ENCODE results near the gene CFAP210. TPM values are rescaled to one million over a fixed set of nuclear protein-coding genes. Genes with fewer than 3 reads are reported as not detected.

The CFAP210 gene
- total and polyA plus RNA-seq, 9 of the 15 experiments (the other 6 are each of a cell fraction or from before 2014, with no cell fraction given), result 0.75 to 3.6 (median 1.3) TPM

GRCh38 chr2:169664978-169665930 is 29.0 kb downstream of the CFAP210 start:
- FAIRE-seq, result peak; percentile 87
- peak overlapping the region; percentile 78 for H2AFZ ChIP-seq (ENCODE audit: low read depth, low read length)
- WGBS (ENCODE audit: insufficient coverage, low coverage, missing lambda C conversion rate), result 6% methylated on average over 1 of the region's 1 CpG
- no peaks in the 10 kb centered on the region for H3K27me3 ChIP-seq (ENCODE audit: control insufficient read depth in 2 of 2, insufficient read depth in 2 of 2, low read length in 2 of 2)
- H3K4me2 ChIP-seq (ENCODE audit: insufficient read depth, low read length), result peak overlapping the region; percentile 63
- in situ Hi-C loops (cut with MboI) (no loop called here), intact Hi-C loops (cut with micrococcal nuclease) (loop anchor here (1.0 to 10.0 kb wide), 2 partner anchors 29 to 260 kb away; partner anchors contain the start of genes CFAP210 and PHOSPHO2)
- ChIA-PET CTCF (ENCODE audit: low intra/inter-chr PET ratio) (no interaction called here), POLR2A (interaction anchor here (0.6 to 1.6 kb wide), 8 partner anchors 8 to 69 kb away, joined by 3 to 11 read pairs (median 4); partner anchors contain the start of genes CFAP210, KLHL23 and PHOSPHO2)
- H3K9me1 ChIP-seq (ENCODE audit: control insufficient read depth, insufficient read depth, low read length), result no peaks in the 10 kb centered on the region
- BruUV-seq (replicated peaks), result no TSS peak
- no peaks in the 10 kb centered on the region for H3K9me3 ChIP-seq (replicated peaks; ENCODE audit: control insufficient read depth, insufficient read depth, low read depth, low read length)
- peak overlapping the region; percentile 71 for H3K27ac ChIP-seq (ENCODE audit: extremely low read depth, low read depth, low read length)
- peak; percentile 85 for ATAC-seq
- H3K4me3 ChIP-seq, result peak overlapping the region; percentile 6; the same call in 1 of the 2 replicates
- peak overlapping the region in 1 of 2 experiments; percentile 32; a peak in 2 of 4 replicates for H3K9ac ChIP-seq (ENCODE audit: insufficient read depth in 1 of 2, low read depth in 2 of 2, low read length in 2 of 2)
- H3K79me2 ChIP-seq (ENCODE audit: control insufficient read depth, insufficient read depth, low read length), result no peaks in the 10 kb centered on the region
- H4K20me1 ChIP-seq (replicated peaks; ENCODE audit: control insufficient read depth, insufficient read depth, low read length), result no peaks in the 10 kb centered on the region
- H3K36me3 ChIP-seq (ENCODE audit: control insufficient read depth, insufficient read depth, low read length), result no peaks in the 10 kb centered on the region
- peaks cover 4 to 69% of the 10 kb centered on the region in 2 experiments; a peak in 4 of 5 replicates for H3K4me1 ChIP-seq (replicated peaks in 1 of 2; ENCODE audit: control insufficient read depth in 2 of 2, insufficient read depth in 2 of 2, low read length in 2 of 2)
- peak; percentile 51 to 92 (median 70) for DNase-seq (ENCODE audit: extremely low read depth in 1 of 4, low spot score in 3 of 4)
- TF ChIP-seq CREM (IDR thresholded peaks at IDR 0.05; ENCODE audit: low read depth), result peak; percentile 46; the same call in 1 of the 2 replicates
- TF ChIP-seq MYNN (IDR thresholded peaks at IDR 0.05), result peak; percentile 62; the same call in 1 of the 2 replicates
- no peak for TF ChIP-seq MYNN (CRISPR knock-in tag; IDR thresholded peaks at IDR 0.05)
- peak; percentile 37; the same call in 1 of the 2 replicates for TF ChIP-seq HCFC1 (IDR thresholded peaks at IDR 0.05; ENCODE audit: low read depth, low read length)
- TF ChIP-seq ZBTB7A (IDR thresholded peaks at IDR 0.05; ENCODE audit: borderline replicate concordance, control insufficient read depth, low read depth, low read length), result no peak
- no peak for TF ChIP-seq SIN3A (IDR thresholded peaks at IDR 0.05; ENCODE audit: borderline replicate concordance in 2 of 2, control insufficient read depth in 1 of 2, low read depth in 2 of 2, low read length in 2 of 2)
- no peak for TF ChIP-seq BRF1 (IDR thresholded peaks at IDR 0.05; ENCODE audit: borderline replicate concordance, extremely low read depth, insufficient read length)
- TF ChIP-seq HNRNPLL (IDR thresholded peaks at IDR 0.05; ENCODE audit: low read depth, low read length, poor library complexity, severe bottlenecking), result no peak
- no peak for TF ChIP-seq MBD1 (CRISPR knock-in tag; IDR thresholded peaks at IDR 0.05)
- TF ChIP-seq MED1 (CRISPR knock-in tag; IDR thresholded peaks at IDR 0.05; ENCODE audit: borderline replicate concordance), result no peak
- no peak for TF ChIP-seq SNRNP70 (optimal IDR thresholded peaks at IDR 0.05; ENCODE audit: low read depth, low read length)
- TF ChIP-seq POLR2A (conservative IDR thresholded peaks at IDR 0.05), result no peak
- TF ChIP-seq POLR3A (IDR thresholded peaks at IDR 0.05; ENCODE audit: borderline replicate concordance, extremely low read depth, insufficient read depth, insufficient read length), result no peak
- no peak for TF ChIP-seq SREBF1 (IDR thresholded peaks at IDR 0.05; ENCODE audit: borderline replicate concordance, low read depth, low read length)
- no peak for TF ChIP-seq HMGXB4 (CRISPR knock-in tag; IDR thresholded peaks at IDR 0.05)
- peak; percentile 38; the same call in 1 of the 2 replicates for TF ChIP-seq RBFOX2 (IDR thresholded peaks at IDR 0.05; ENCODE audit: low read depth, low read length)
- no peak for TF ChIP-seq ZNF121 (CRISPR knock-in tag; conservative IDR thresholded peaks at IDR 0.05)
